ENCODE results near the gene STUM.
"Not testable (repeated sequence)": the region's sequence is repeated elsewhere in the genome, so short reads cannot be mapped to it uniquely, and the experiment has no call there.

Gene STUM

GRCh38 chr1:226548256-226549093, at the start of gene STUM:
STUM (plus strand) TSS chr1:226548764; CDS start chr1:226548905, 141 bp downstream.
- DNase-seq, result no peak

DNA sequence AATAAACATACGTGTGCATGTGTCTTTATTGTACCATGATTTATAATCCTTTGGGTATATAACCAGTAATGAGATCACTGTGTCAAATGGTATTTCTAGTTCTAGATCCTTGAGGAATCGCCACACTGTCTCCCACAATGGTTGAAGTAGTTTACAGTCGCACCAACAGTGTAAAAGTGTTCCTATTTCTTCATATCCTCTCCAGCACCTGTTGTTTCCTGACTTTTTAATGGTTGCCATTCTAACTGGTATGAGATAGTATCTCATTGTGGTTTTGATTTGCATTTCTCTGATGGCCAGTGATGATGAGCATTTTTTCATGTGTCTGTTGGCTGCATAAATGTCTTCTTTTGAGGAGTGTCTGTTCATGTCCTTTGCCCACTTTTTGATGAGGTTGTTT, 48.9 kb upstream of the STUM start:
- DNase-seq, result not testable (repeated sequence)

GRCh38 chr1:226506021-226506420, 42.5 kb upstream of the STUM start:
- DNase-seq, result no peak

DNA sequence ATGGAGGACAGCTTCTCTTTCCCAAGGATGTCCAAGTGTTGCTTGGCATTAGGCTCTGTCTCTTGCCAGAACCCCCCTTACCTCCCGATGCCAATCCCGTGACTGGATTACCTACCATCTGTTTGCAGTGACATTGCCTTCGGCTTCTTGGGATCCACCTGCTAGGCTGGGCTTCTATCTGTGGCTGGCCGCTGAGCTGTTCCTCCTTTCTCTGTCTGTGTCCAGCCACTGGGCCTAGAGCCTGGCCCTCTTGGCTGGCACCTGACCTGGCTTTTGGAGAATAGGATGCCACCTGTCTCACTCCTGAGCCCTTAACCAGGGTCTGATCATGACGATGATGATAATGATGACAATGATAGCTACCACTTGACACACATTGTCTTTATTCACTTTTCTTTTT, 41.6 kb upstream of the STUM start:
- no peak for DNase-seq

DNA sequence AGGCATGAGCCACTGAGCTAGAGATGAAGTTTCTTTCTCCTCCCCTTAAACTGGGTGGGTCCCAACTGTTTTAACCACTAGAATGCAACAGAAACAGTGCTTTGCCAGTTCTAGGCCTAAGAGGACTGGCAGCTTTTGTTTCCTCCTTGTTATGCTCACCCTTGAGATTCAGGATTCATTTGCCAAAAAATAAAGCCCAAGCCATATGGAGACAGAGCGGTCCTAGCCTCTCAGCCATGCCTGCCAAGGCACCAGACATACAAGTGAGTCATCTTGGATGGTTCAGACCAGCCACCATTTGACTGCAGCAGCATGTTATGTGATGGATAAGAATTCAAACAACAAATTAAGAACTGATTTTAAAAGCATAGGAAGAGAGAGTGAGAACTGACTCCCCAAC, 38.1 kb upstream of the STUM start:
- no peak for DNase-seq

DNA sequence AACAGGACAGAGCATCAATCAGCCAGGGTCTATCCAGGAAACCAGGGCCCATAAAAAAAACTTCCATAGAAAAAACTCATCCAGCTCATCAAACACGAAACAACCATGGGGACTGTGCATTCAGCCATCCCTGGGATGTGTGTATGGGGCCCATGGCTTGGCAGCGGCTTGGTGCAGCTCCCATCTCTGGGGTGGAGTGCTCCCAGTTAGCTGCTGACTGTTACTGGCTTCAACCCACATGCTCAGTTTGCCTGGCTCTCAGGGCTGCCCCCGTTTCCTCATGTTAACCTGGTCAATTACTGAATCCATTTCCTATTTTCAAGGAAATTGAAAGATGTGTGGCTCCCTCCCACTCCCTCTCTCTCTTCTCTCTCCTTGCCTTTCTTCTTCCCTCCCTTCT, 37.3 kb upstream of the STUM start:
- no peak for DNase-seq

DNA sequence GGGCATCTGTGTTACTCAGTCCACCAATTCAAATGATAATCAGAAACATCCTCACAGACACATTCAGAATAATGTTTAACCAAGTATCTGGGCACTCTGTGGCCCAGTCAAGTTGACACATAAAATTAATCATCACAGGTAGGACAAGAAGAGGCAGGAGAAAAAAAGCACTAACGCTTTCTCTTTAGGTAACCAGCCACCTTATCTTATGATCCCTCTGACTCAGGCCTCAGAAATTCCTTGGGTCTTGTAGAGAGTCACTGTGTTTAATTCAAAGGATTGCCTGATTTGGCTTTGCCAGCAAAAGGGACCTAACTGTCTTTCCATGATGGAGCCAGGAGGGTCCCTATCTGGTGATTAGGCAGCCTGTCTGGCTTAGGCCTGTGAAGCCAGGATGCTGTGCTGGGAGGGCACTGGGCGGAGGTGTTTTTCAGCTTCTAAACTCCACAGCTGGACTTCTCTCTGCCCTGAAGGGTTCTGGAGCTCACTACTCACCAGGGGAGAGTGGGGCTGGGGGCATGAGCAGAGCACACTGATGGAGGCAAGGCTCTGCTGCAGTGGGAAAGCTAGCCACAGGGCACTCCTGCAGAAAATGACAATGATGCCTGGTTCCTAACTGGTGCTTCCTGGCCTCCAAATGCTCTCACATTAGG, 36.4 kb upstream of the STUM start:
- no peak for DNase-seq

GRCh38 chr1:226518375-226518774, 30.2 kb upstream of the STUM start:
- DNase-seq, result no peak

DNA sequence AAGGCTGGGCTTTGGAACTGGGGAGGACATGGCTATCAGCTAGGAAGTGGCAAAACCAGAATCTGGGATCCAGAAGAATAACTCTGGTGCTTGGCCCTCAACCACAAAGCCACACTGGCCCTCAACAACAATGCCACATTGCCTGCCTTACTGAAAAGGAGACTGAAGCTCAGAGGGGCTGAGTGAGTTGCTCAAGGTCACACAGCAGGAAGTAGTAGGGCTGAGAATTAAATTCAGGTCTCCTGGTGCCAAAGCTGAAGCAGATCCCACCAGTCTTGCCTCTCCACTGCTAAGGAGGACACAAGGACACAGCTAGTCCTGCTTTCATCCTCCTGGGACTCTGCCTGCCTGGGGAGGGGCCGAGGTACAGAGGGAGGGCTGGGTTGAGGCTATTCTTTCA, 29.4 kb upstream of the STUM start:
- no peak for DNase-seq

DNA sequence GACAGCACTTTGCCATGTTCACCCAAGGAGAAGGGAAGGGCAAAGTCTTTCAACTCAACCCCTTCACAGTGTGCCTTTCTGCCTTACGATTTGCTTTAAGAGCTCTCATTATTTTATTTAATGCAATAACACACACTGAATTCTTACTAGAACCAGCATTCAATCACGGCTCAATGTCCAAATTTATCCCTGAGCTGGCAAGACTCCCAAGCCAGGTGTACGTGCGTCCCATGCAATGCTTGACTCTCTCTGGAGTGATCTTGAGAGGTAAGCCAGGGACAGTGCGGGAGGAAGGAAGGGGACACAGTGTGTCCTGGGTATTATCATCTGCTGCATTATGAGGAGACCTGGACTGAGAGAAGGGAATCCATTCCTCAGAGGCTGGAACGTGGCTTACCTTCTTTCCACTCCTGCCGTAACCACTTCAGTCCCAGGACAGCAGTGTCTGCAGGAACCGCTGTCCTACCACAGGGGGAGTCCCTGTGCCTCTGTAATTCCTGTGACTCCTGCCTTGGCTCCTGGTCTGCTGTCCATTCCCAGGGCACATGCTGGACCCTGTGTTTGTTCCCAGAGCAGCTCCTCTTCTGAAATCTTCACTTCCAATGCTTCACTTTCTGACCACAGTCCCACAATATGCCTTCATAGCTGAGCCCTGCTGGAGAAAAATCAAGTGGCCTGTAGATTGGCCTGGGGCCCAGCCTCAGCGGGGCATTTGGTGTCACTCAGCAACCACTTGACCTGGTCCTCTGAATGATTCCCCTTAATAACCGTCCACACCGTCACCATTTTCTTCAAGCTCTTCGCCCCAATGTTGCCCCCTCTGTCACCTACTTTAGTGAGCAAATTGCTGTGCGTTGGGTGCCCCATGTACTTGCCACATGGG, 28.6 kb upstream of the STUM start:
- no peak for DNase-seq

- no peak for DNase-seq
Measured at GRCh38 chr1:226520640-226521355, 27.8 kb upstream of the STUM start.

GRCh38 chr1:226523646-226524406, 24.7 kb upstream of the STUM start:
- DNase-seq, result no peak

DNA sequence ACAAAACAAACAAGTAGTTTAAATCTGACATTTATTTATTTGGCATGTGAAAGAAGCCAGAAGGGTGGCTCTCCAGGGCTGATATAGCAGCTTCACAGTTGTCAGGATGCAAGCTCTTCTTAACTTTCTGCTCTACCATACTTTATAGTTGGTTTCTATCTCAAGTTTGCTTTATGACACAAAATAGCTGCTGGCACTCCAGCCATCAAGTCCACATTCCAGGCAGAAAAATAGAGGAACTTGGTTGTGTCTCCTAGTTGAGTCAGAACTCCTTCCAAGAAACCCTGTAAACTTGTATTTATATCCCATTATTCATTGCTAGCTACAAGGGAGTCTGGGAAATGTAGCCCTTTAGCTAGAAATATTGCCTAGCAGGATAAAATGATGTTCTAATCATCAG, 24.0 kb upstream of the STUM start:
- DNase-seq, result no peak

DNA sequence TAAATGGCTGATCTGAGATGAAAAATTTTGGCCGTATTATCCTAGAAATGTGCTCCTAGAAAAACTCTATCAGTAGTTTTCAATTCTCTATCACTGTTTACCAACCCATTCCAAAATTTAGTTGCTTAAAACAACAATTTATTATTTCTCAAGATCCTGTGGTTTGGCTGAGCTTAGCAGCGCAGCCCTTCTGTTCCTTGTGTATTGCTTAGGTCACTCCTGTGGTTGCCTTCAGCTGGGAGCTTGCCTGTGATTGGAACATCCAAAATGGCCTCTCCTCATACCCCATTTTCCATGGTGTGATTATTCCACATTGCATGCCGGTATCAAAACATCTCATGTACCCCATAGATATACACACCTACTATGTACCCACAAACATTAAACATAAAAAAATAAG, 22.8 kb upstream of the STUM start:
- no peak for DNase-seq

GRCh38 chr1:226526801-226527595, 21.6 kb upstream of the STUM start:
- no peak for DNase-seq

GRCh38 chr1:226529891-226530290, 18.7 kb upstream of the STUM start:
- DNase-seq, result no peak

DNA sequence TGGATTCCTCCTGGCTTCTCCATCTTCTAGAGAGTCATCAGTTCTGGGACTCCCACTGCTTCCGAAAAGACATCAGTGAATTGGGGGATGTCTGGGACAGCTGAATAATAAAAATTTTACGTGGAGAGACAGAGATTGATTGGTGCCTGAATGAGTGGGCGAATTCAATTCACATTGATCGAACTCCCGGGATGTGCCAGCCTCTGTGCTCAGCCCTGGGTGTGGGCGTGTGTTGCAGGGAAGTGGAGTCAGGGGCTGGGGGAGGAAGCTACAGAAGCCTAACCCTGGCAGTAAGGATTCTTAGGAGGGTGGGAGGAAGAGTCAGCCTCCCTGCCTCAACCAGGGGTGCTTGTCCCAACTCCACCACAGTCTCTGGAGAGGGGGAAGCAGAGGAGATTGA, 18.0 kb upstream of the STUM start:
- no peak for DNase-seq

DNA sequence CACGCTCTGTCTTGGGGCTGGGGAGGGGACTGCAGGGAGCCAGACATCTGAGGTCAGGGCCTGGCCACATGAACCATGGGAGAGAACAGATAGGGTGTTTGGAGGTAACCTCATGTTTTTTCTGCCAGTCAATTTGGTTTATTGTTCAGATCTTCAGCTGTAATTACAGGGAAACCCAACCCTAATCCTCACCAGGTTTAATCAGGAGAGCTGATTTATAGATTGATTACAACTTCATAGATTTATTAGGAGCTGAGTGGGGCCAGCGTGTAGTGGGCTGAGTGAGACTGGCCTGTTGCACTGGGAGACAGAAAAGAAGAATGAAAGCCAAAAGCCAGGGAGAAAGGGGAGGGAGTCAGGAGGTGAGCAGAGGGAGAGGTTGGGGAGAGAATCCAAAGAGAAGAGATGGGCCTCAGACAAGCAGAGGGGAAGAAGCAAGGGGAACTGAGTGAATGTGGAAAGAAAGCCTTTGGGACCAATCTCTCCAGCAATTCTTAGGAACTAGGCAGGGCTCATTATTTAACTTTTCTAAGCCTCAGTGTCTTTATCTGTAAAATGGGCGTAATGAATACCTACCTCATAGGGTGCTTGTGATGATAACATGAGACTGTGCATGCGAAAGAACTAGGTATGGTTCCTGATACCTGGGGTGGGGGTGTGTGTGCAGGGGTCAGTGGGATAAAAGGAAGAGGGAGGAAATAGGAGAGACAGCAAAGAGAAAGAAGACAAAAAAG, 17.0 kb upstream of the STUM start:
- no peak for DNase-seq

- DNase-seq, result no peak
Measured at GRCh38 chr1:226532553-226532952, 16.0 kb upstream of the STUM start.

DNA sequence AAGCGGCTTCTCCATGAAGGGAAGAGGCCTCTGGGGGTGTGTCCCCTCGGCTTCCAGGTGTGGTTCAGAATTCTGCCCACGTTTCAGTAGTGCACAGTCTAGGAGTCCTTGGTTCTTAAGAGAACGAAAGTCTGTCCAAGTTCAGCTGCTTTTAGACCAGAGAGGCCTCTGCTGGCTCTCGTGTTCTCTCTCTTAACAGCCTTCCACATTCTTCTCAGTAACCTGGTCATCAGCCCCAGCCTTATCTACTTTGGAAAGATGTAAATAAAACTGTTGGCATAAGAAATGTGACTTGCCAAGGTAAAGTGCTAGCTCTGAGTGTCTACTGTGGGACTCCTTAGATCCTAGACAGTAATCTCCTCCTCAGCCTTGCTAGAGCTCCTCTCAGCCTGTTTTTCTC, 15.3 kb upstream of the STUM start:
- DNase-seq, result no peak

GRCh38 chr1:226534098-226534497, 14.5 kb upstream of the STUM start:
- DNase-seq, result no peak
